Superior temporal gyrus (tissue), 1 donor: ENCODE data around the gene FNDC3B.
A peak's percentile ranks its signal among the peaks of the same experiment; 100 is the strongest.
"Not testable (repeated sequence)": the region's sequence is repeated elsewhere in the genome, so short reads cannot be mapped to it uniquely, and the experiment has no call there.

Experiments used
- DNase-seq: peaks from one replicate; pipeline ENCODE4 v3.0.0-alpha.2; 2016; ENCODE audit errors: extremely low spot score

The FNDC3B gene

GRCh38 chr3:172362583-172362982 lies 323.2 kb downstream of the FNDC3B start:
- no peak for DNase-seq

DNA sequence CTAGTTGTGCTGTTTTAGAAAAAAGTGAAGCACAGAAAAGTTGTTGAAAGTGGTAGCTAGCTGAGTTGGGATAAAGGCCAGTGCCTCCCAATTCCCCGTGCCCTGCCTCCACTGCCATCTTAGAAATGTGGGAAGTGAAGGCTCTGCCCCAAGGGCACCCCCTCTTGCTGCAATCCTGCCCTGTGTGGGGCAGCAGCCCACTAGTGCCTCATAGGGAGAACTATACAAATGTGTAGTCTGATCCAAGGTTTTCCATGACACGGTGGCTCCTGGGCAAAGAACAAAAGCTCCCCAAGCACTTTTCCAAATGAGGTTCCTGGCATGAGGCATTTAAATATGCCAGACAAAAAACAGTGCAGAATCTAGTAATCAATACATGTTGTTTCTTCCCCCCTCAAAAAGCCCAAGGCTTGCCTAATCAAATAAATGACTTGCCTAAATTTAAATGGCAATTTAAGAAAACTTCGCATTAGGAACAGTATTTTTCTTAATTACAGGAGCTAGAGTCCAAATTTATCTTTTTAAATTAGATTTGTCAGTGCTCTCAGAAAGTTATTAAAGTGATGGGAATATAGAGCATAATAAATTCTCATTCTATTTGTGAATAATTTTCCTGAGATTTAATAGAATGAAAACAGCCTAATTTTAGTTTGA lies 325.1 kb downstream of the FNDC3B start:
- no peak for DNase-seq

DNA sequence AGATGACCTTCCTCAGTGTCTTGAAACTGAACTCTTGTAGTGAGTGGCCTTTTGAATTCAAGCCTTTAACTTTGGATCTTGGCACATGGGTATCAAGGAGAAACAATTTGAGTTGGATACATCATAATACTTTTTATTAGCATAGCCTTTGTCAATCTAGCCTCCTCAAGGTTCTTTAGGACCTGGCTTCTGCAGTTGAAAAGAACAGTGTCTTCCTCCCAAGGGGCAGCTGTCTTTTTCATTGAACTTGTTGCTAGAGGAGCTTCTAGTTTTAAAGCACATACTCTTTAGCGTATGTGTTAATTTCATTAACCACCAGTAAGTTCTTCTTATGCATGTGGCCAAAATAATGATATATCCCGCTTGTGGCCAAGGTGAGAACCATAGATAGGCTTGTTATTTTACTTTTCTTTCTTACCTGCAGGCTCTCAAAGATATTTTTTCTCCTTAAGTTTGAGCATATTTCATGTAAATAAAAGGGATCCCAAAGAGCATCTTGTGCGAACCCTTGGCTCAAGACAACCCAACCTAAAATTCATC lies 325.7 kb downstream of the FNDC3B start:
- DNase-seq: no peak

DNA sequence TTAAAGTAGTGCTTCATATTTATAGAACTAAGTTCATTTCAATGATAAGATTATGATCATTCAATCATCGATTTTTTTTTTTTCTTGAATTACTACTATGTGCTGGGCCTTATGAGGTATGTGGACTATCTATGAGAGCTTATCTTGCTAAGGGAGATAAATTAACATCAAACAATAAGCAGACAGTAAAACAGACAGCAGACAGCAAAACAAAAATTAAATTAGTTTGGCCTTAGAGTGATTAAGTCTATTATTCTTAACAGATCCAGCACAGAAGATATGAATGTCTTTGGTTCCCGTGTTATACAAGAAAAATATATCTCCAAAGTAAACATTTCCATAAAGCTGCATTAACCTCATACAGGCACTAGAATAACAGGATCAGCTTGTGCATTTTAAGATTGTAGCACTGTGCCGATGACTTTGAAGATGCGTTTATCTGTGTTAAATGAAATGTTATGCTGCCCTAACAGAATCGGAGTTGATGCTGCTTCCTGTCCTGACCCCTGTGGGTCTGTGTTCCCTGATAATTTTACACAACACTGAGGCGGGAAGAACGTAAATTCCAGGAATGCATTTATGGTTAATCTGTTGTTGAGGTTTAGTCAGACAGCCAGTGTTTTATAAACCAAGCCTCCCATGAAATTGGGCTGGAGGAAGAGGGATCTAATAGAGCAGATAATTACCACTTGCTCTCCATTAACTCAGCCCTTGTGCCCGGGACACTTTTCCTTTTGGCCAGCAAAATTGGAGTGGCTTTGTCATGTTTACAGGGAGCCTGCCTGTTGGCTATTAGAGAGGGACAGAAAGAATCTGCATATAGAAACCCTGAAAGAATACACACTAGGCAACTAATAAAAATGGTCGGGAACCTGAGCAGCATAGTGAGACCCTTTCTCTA lies 328.1 kb downstream of the FNDC3B start:
- DNase-seq: no peak

DNA sequence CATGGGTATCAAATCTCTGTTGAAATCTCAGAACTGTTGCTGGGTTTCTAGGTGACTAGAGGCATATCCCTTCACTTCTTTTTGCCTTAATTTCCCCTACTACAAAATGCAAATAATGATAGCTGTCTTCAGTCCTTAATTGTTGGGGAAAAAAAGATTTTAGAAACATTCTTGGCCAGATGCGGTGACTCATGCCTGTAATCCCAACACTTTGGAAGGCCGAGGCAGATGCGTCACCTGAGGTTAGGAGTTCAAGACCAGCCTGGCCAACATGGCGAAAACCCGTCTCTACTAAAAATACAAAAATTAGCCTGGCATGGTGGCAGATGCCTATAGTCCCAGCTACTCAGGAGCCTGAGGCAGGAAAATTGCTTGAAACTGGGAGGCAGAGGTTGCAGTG lies 329.2 kb downstream of the FNDC3B start:
- not testable (repeated sequence) for DNase-seq

DNA sequence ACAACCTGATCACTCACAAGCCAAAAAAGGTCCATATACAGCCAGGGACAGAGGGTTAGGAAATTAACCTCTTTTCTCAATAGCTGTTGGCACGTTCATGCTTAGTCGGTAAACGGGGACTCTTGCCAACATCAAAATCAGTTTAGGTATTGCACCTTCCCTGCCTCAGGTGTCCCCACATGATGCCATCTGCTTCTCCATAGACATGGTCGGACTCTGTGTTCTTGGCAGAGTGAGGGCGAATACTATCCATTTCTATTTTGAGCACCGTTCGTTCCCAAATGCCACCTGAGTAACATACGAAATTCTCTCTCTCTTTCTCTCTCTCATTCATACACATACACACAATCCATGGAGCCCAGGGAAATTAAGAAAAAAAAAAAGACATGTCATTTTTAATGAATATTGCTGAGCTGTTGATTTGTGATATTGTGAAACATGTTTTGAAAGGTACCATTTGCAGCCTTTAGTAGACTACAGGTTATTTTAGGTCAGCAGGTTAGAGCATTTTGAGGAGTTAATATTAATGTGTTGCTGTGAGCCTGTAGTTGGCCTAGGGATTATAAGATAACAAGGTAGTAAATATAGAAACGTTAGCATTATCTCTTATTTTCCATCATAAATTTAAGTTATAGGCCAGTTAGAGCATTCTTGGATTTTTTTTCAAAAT lies 330.3 kb downstream of the FNDC3B start:
- no peak for DNase-seq

DNA sequence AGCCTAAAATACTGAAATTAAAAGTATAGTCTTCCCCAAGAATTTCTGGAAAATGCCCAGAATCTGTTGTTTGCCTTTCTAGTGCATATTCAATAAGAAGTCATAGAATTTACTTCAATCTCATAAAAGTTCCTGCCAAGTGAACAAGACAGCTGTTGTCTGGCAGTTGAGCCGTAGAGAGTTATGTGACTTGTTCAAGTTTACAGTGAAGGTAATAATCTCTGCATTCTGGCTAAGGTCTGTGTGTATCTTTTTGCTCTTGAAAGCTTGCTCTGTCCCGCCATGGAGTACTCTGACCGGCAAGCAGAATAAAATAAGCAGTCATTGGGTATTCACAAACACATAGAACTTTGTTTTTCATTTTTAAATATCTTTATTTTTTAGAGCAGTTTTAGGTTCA lies 331.0 kb downstream of the FNDC3B start:
- DNase-seq: no peak

GRCh38 chr3:172371544-172371943 lies 332.2 kb downstream of the FNDC3B start:
- DNase-seq: no peak

GRCh38 chr3:172372895-172373294 lies 333.5 kb downstream of the FNDC3B start:
- no peak for DNase-seq

GRCh38 chr3:172373912-172374311 lies 334.5 kb downstream of the FNDC3B start:
- no peak for DNase-seq

- DNase-seq: no peak
Measured at GRCh38 chr3:172375206-172375850, 335.9 kb downstream of the FNDC3B start.

GRCh38 chr3:172376402-172376801 lies 337.0 kb downstream of the FNDC3B start:
- no peak for DNase-seq

- DNase-seq: no peak
Measured at GRCh38 chr3:172376881-172377280, 337.5 kb downstream of the FNDC3B start.

DNA sequence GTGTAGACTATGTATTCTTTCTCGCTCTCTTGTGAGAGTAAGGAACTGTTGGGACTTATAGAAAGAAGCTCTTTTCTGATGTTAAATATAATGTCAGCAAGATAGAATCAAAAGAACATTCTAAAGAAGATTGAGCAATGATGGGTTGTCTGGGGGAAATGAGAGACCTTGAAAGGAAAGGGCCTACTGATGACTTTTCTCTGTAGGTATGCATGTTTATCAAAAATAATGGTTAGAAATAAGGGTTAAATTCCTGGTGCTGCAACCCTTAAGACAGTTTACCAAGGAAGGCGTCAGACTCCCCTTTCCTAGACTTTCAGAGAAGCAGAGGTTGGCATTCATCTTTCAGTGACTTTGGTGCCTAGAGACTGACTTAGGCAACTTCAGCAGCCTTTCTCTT lies 339.1 kb downstream of the FNDC3B start:
- DNase-seq: no peak

GRCh38 chr3:172379372-172379771 lies 340.0 kb downstream of the FNDC3B start:
- DNase-seq: no peak

- DNase-seq: no peak
Measured at GRCh38 chr3:172380632-172381031, 341.3 kb downstream of the FNDC3B start.

DNA sequence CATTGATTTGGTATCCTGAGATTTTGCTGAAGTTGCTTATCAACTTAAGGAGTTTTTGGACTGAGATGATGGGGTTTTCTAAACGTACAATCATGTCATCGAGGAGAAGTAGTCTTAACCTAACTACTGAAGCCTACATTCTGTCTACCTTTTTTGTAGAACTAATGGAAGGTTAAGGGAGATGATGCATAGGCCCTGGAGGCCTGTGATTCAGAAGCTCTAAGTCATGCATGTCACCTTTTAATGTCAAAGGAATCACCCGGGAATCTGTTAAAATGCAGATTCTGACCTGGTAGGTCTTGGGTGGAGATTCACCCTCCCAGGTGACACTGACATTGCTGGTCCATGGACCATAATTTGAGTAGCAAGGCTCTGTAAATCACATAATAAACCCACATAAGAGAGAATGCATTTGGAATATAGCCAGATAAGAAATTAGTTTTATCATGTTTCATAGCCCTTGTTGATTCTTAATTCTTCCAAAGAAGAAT lies 344.0 kb downstream of the FNDC3B start:
- no peak for DNase-seq

DNA sequence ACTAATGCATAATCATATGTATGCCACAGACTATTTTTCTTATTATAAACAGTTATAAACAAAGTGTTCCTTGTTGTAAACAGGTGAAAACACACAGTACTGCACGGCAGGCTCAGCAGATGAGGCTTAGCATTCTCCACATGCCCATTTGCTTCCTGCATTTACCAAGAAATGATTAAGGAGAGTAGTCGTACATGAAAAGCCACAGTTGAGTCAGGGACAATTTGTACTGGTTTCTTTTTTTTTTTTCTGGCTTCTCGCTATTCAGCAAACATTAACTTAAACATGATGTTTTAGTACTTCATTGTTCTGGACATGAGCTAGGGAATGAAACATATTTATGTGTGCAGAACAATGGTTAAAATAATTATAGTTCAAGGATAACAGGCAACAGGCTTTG lies 345.5 kb downstream of the FNDC3B start:
- no peak for DNase-seq

DNA sequence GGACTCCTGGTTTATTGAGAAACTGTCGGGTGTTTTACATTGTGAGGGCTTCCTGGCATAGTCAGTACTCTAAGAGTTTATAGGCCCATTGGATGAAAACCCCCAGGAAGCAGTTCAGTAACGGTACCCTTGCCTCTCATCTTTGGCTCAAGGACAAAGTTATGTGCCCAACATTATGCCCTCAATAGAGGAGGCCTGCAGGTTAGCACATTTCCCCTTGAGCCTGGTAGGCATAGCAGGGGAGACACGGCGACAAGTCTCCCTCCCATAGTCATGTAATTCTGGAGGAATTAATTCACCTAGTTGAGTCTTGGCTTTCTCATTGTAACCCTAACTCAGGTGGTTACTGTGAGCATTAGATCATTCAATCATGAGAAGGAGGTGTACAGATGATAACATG lies 348.4 kb downstream of the FNDC3B start:
- no peak for DNase-seq

DNA sequence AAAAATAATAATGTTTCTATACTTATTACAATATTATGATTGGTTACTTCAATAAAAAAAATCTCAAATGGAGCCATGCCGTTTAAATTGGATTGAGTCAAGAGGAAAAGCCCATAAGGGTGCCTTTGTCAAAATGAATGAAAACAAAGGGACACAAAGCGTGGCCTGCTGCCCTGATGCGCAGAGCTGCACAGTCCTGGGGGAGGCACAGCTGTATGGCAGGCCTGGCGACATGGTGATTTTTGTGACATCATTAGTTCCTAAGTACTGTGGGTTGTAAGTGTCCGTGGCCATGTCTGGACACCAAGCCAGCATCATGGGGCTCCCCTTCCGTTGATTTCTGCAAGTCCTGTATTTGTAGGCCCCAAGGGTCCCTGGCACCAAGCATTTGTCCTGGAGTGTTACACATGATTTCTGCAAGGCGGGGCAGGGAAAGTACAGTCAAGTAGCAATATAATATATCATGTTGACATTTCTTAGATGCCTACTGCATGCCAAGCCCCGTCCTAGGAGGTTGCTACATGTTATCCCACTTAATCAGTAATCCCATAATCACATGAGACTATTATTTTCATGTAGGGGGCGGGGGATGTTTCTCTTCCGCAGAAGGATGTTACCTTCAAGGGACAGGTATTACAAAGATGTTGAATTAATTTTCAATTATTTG lies 349.2 kb downstream of the FNDC3B start:
- peak; percentile 65 for DNase-seq

GRCh38 chr3:172390792-172391191 lies 351.4 kb downstream of the FNDC3B start:
- no peak for DNase-seq
